HG03520 (cell line): ENCODE results near the gene ATG7.
"Not testable (repeated sequence)": the region's sequence is repeated elsewhere in the genome, so short reads cannot be mapped to it uniquely, and the experiment has no call there.

Experiments
- ATAC-seq: cut with Tn5 transposase; IDR thresholded peaks from one replicate; pipeline ENCODE4 v1.9.1; 2021; ENCODE audit warnings: mild to moderate bottlenecking, moderate library complexity; ENCODE audit not compliant: unreplicated experiment

Gene ATG7

GRCh38 chr3:11420066-11420465 is 147.9 kb downstream of the ATG7 start:
- ATAC-seq, result no peak

GRCh38 chr3:11422291-11422690 is 150.1 kb downstream of the ATG7 start:
- ATAC-seq, result no peak

GRCh38 chr3:11423868-11424267 is 151.7 kb downstream of the ATG7 start:
- ATAC-seq, result no peak

- ATAC-seq, result no peak
Observed at GRCh38 chr3:11424277-11424676, 152.1 kb downstream of the ATG7 start.

DNA sequence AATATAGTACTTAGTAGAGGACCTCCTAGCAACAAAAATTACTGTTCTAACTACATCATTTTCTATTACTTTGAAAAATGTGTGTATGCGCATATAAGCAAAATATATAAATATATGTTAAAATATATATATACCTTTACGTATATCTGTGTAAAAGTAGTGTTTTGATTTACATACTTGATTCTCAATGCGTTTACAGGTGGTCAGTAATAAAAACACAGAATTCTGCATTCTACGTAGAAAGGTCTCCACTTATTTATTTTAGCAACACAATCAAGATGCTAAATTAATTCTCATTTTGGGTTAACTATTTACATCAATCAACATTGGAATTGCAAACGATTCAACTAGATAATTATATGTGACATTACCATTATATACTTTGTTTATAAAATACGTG is 158.0 kb downstream of the ATG7 start:
- ATAC-seq, result no peak

GRCh38 chr3:11430624-11431023 is 158.4 kb downstream of the ATG7 start:
- ATAC-seq, result no peak

DNA sequence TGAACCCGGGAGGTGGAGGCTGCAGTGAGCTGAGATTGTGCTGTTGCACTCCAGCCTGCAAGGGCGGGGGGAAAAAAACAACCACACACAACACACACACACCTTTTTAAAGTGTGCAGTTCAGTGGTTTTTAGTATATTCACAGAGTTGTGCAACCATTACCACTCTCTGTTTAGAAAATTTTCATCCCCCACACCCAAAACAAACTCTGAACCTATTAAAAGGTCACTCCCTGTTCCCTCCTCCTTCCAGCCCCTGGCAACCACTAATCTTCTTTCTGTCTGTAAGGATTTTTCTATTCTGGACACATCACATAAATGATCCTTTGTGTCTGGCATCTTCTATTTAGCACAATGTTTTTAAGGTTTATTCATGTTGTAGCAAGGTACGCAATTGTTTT is 159.1 kb downstream of the ATG7 start:
- ATAC-seq, result no peak

- no peak for ATAC-seq
Observed at GRCh38 chr3:11434017-11434526, 161.9 kb downstream of the ATG7 start.

GRCh38 chr3:11434563-11435096 is 162.4 kb downstream of the ATG7 start:
- no peak for ATAC-seq

DNA sequence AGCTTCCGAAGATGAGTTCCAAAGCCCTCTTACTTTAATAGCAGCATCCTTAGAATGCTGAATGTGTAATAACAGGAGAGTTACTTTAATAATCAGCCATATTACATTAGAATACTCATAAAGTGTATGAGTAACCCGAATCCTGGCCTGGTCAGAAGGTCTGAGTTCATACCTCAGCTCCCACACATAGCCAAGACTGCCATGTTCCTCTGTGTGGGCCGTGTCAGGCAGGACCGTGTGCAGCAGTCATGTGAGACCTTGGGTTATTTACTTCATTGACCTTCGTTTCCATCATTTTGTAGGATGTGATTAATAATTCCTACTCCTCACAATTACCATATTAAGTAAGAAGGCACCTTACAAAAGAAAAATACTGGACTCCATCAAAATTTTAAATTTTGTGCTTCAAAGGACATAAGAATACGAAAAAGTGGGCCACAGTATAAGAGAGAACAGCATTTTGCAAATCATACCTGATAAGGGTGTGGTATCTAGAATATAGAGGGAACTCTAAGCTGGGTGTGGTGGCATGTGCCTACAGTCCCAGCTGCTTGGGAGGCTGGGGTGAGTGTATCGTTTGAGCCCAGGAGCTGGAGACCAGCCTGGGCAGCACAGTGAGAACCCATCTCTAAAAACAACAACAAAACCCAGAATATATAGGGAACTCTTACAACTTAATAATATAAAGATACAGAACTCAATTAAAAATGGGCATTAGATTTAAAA is 163.4 kb downstream of the ATG7 start:
- ATAC-seq, result no peak

DNA sequence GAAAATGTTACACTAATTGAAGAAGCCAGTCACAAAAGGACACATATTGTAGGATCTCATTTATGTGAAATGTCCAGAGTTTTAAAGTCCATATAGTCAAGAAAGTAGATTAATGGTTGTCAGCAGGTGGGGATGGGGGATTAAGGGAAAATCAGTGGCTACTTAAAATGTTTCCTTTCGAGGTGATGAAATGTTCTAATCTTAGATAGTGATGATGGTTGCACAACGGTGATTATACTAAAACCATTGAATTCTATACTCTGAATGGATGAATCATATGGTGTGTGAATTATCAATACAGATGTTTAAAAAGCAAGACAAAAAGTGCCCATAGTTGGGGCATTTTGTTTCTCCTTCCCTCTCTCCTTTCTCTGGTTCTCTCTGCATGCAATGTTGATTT is 164.6 kb downstream of the ATG7 start:
- no peak for ATAC-seq

DNA sequence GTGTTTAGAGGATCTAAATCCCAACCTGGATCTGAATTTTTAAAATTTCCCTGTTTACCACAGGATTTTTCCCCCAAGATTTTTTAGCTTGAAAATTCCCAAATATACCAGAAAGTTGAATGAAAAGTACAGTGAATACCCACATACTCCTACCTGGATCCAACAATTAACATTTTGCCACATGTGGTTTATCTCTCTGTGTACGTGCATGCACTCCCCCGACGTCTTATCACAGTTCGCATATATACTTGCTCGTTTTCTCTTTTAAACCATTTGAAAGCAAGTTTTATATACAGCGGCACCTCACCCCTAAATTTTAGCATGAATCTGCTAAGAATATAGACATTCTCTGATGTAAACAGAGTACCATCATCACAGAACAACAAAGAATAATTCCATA is 165.3 kb downstream of the ATG7 start:
- no peak for ATAC-seq

DNA sequence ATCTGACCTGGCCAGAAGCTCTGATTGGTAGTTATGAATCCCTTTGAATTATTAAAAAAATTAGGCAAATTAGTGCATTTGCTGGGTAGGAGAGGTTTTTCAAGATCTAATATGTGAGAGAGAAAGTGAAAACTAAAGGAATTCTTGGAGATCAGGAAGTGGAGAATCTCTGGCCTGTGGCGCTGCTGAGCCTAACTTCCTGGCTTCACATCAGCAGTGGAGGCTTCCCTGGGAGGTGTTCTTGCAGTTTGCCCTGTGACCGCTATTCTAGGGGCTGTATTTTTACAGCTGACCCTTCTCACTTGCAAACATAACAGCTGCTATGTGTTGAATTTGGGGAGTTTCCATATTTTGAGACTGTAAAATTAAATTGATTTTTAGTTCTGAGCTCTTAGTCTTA is 166.4 kb downstream of the ATG7 start:
- ATAC-seq, result no peak

- not testable (repeated sequence) for ATAC-seq
Observed at GRCh38 chr3:11441346-11441745, 169.1 kb downstream of the ATG7 start.

GRCh38 chr3:11444404-11444803 is 172.2 kb downstream of the ATG7 start:
- no peak for ATAC-seq

GRCh38 chr3:11445193-11445592 is 173.0 kb downstream of the ATG7 start:
- not testable (repeated sequence) for ATAC-seq

GRCh38 chr3:11445883-11446282 is 173.7 kb downstream of the ATG7 start:
- no peak for ATAC-seq

- no peak for ATAC-seq
Observed at GRCh38 chr3:11447584-11448200, 175.5 kb downstream of the ATG7 start.

- ATAC-seq, result no peak
Observed at GRCh38 chr3:11450015-11450414, 177.8 kb downstream of the ATG7 start.

DNA sequence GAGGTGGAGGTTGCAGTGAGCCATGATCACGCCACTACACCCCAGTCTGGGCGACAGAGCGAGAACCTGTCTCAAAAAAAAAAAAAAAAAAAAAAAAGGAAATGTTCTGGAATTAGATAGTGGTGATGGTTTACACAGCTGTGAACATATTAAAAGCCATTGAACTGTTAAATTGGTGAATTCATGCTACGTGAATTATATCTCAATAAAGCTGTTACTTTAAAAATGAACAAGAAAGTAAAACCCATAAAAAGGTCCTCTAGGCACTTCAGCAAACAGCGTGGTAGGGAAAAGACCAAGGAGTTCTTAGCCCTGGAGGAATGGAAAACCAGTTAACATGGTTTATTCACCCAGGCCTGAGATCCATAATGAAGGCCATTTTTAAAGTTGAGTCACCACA is 180.1 kb downstream of the ATG7 start:
- ATAC-seq, result no peak

GRCh38 chr3:11452885-11453847 is 181.0 kb downstream of the ATG7 start:
- no peak for ATAC-seq
